HG03565 (cell line): Measurements from ENCODE around the gene SHC3.

Experiments used
- ATAC-seq: cut with Tn5 transposase; IDR thresholded peaks from one replicate; pipeline ENCODE4 v1.9.1; 2021; ENCODE audit warnings: mild to moderate bottlenecking, moderate library complexity; ENCODE audit not compliant: unreplicated experiment

The SHC3 gene

GRCh38 chr9:89113851-89114250 is 64.8 kb downstream of the SHC3 start:
- ATAC-seq, result no peak

GRCh38 chr9:89112243-89112642 is 66.4 kb downstream of the SHC3 start:
- ATAC-seq, result no peak

GRCh38 chr9:89109666-89110065 is 69.0 kb downstream of the SHC3 start:
- no peak for ATAC-seq

GRCh38 chr9:89107406-89107805 is 71.2 kb downstream of the SHC3 start:
- no peak for ATAC-seq

GRCh38 chr9:89106224-89106851 is 72.3 kb downstream of the SHC3 start:
- ATAC-seq, result no peak

GRCh38 chr9:89104821-89105220 is 73.8 kb downstream of the SHC3 start:
- no peak for ATAC-seq

- ATAC-seq, result no peak
Measured at GRCh38 chr9:89097219-89097618, 81.4 kb downstream of the SHC3 start.

- ATAC-seq, result no peak
Measured at GRCh38 chr9:89096807-89097206, 81.8 kb downstream of the SHC3 start.

GRCh38 chr9:89095761-89096528 is 82.7 kb downstream of the SHC3 start:
- ATAC-seq, result no peak

- ATAC-seq, result no peak
Measured at GRCh38 chr9:89093201-89093975, 85.2 kb downstream of the SHC3 start.

GRCh38 chr9:89089176-89089575 is 89.4 kb downstream of the SHC3 start:
- ATAC-seq, result no peak

GRCh38 chr9:89083626-89084025 is 95.0 kb downstream of the SHC3 start:
- ATAC-seq, result no peak

- ATAC-seq, result no peak
Measured at GRCh38 chr9:89080193-89080592, 98.4 kb downstream of the SHC3 start.

- no peak for ATAC-seq
Measured at GRCh38 chr9:89079391-89079790, 99.2 kb downstream of the SHC3 start.

GRCh38 chr9:89078860-89079259 is 99.8 kb downstream of the SHC3 start:
- ATAC-seq, result no peak

GRCh38 chr9:89078421-89078820 is 100.2 kb downstream of the SHC3 start:
- no peak for ATAC-seq

GRCh38 chr9:89077519-89077918 is 101.1 kb downstream of the SHC3 start:
- ATAC-seq, result peak; percentile 78

GRCh38 chr9:89073397-89073796 is 105.2 kb downstream of the SHC3 start:
- ATAC-seq, result no peak

- ATAC-seq, result no peak
Measured at GRCh38 chr9:89071591-89071990, 107.0 kb downstream of the SHC3 start.

GRCh38 chr9:89066835-89067234 is 111.8 kb downstream of the SHC3 start:
- ATAC-seq, result no peak

GRCh38 chr9:89065921-89066320 is 112.7 kb downstream of the SHC3 start:
- peak; percentile 52 for ATAC-seq

- ATAC-seq, result no peak
Measured at GRCh38 chr9:89060790-89061189, 117.8 kb downstream of the SHC3 start.
